OCI-LY1 (cell line): Measurements from ENCODE around the gene OR51D1.

ENCODE experiments used
- H2AFZ ChIP-seq: fragments of 200-600 bp; sonication (generic), shearing (Covaris generic); 2 replicates; pipeline ENCODE4 v1.6.0; 2014; ENCODE audit warnings: antibody characterized with exemption, mild to moderate bottlenecking, low read length
- H3F3A ChIP-seq: fragments of 200-600 bp; sonication (generic), shearing (Covaris generic); 2 replicates; pipeline ENCODE4 v1.6.0; 2014; ENCODE audit warnings: mild to moderate bottlenecking, antibody characterized with exemption, low read length, moderate library complexity; ENCODE audit not compliant: insufficient read depth
- H3K27ac ChIP-seq: fragments of 200-600 bp; sonication (generic); 2 replicates; pipeline ENCODE4 v1.5.1; 2014; ENCODE audit warnings: low read length, mixed run types, mild to moderate bottlenecking, low read depth; ENCODE audit not compliant: poor library complexity, severe bottlenecking
- H3K27me3 ChIP-seq: fragments of 200-600 bp; sonication (generic); 2 replicates; pipeline ENCODE4 v1.6.0; 2014; ENCODE audit warnings: antibody characterized with exemption, mild to moderate bottlenecking, low read length, moderate library complexity; ENCODE audit not compliant: insufficient read depth
- H3K36me3 ChIP-seq: fragments of 200-600 bp; sonication (generic); 2 replicates; pipeline ENCODE4 v1.6.1; 2014; ENCODE audit warnings: mild to moderate bottlenecking, antibody characterized with exemption, low read length, moderate library complexity, mixed read lengths; ENCODE audit not compliant: insufficient read depth
- H3K4me1 ChIP-seq: fragments of 200-600 bp; sonication (generic); 2 replicates; pipeline ENCODE4 v1.5.1; 2014; ENCODE audit warnings: mild to moderate bottlenecking, low read length, moderate library complexity; ENCODE audit not compliant: insufficient read depth, severe bottlenecking
- H3K4me2 ChIP-seq: fragments of 200-600 bp; sonication (generic), shearing (Covaris generic); 2 replicates; pipeline ENCODE4 v1.6.1; 2014; ENCODE audit warnings: low read length
- H3K4me3 ChIP-seq: fragments of 200-600 bp; sonication (generic); 2 replicates; pipeline ENCODE4 v1.5.1; 2014; ENCODE audit warnings: low read length, low read depth, mild to moderate bottlenecking, mixed read lengths; ENCODE audit not compliant: poor library complexity, severe bottlenecking
- H3K79me2 ChIP-seq: fragments of 200-600 bp; shearing (Covaris generic); 2 replicates; pipeline ENCODE4 v1.6.1; 2016; ENCODE audit warnings: mixed run types, low read length, mixed read lengths; ENCODE audit not compliant: insufficient read depth
- H3K9ac ChIP-seq: fragments of 200-600 bp; sonication (generic), shearing (Covaris generic); 2 replicates; pipeline ENCODE4 v1.6.1; 2014; ENCODE audit warnings: mild to moderate bottlenecking, low read length, mixed read lengths
- H3K9me2 ChIP-seq: fragments of 200-600 bp; sonication (generic), shearing (Covaris generic); 2 replicates; pipeline ENCODE4 v1.6.1; 2014; ENCODE audit warnings: low read depth, mild to moderate bottlenecking, low read length, mixed read lengths
- H3K9me3 ChIP-seq: fragments of 200-600 bp; shearing (Covaris generic); 2 replicates; pipeline ENCODE4 v1.6.1; 2014; ENCODE audit warnings: low read length, mixed read lengths
- H4K20me1 ChIP-seq: fragments of 200-600 bp; sonication (generic), shearing (Covaris generic); 2 replicates; pipeline ENCODE4 v1.6.0; 2016; ENCODE audit warnings: mild to moderate bottlenecking, low read length; ENCODE audit not compliant: insufficient read depth
- CTCF ChIP-seq: fragments of 200-600 bp; sonication (generic), shearing (Covaris generic); IDR thresholded peaks from 2 replicates; pipeline ENCODE4 v1.5.1; 2017; ENCODE audit warnings: mild to moderate bottlenecking, antibody characterized with exemption, low read length, moderate library complexity, mixed read lengths
- EZH2 ChIP-seq: fragments of 200-600 bp; sonication (generic), shearing (Covaris generic); IDR thresholded peaks from 2 replicates; pipeline ENCODE4 v1.8.0; 2017; ENCODE audit warnings: borderline replicate concordance, mixed run types, mild to moderate bottlenecking, antibody characterized with exemption, low read length, moderate library complexity, mixed read lengths

Gene OR51D1

GRCh38 chr11:4615856-4616444, 21.3 kb upstream of the OR51D1 start:
- Histone ChIP-seq H3K9me2 (no peaks in the 10 kb centered on the region), H3K79me2 (no peaks in the 10 kb centered on the region), H3K27me3 (no peaks in the 10 kb centered on the region), H4K20me1 (no peaks in the 10 kb centered on the region), H3K36me3 (no peaks in the 10 kb centered on the region), H3K4me3 (no peak overlapping the region), H2AFZ (no peak overlapping the region), H3K4me2 (no peak overlapping the region), H3F3A (no peaks in the 10 kb centered on the region), H3K27ac (no peak overlapping the region), H3K4me1 (no peaks in the 10 kb centered on the region), H3K9me3 (no peaks in the 10 kb centered on the region), H3K9ac (no peak overlapping the region)
- no peak for TF ChIP-seq EZH2
- TF ChIP-seq CTCF, result no peak

GRCh38 chr11:4619514-4619913, 17.8 kb upstream of the OR51D1 start:
- Histone ChIP-seq H3F3A (no peaks in the 10 kb centered on the region), H3K4me3 (no peak overlapping the region), H3K4me1 (no peaks in the 10 kb centered on the region), H3K9me3 (no peaks in the 10 kb centered on the region), H2AFZ (no peak overlapping the region), H3K9me2 (no peaks in the 10 kb centered on the region), H3K9ac (no peak overlapping the region), H3K27me3 (no peaks in the 10 kb centered on the region), H3K36me3 (no peaks in the 10 kb centered on the region), H3K27ac (no peak overlapping the region), H4K20me1 (no peaks in the 10 kb centered on the region), H3K4me2 (no peak overlapping the region), H3K79me2 (no peaks in the 10 kb centered on the region)
- TF ChIP-seq EZH2, result no peak

GRCh38 chr11:4626207-4627099, 10.8 kb upstream of the OR51D1 start:
- Histone ChIP-seq H3K36me3 (no peaks in the 10 kb centered on the region), H3K27me3 (no peaks in the 10 kb centered on the region), H3K4me3 (no peak overlapping the region), H3K27ac (no peak overlapping the region), H2AFZ (no peak overlapping the region), H3K9ac (no peak overlapping the region), H3K4me1 (no peaks in the 10 kb centered on the region), H4K20me1 (no peaks in the 10 kb centered on the region), H3K9me3 (no peaks in the 10 kb centered on the region; the same call in 1 of the 2 replicates), H3K9me2 (no peaks in the 10 kb centered on the region), H3F3A (no peaks in the 10 kb centered on the region), H3K4me2 (no peak overlapping the region), H3K79me2 (no peaks in the 10 kb centered on the region)
- peak; percentile 74 for TF ChIP-seq CTCF
- TF ChIP-seq EZH2, result no peak
